H1 (cell line): ENCODE results near the gene USP36. TPM values are rescaled to one million over a fixed set of nuclear protein-coding genes. Genes with fewer than 3 reads are reported as not detected.

Source experiments
- CHD7 ChIP-seq: fragments of 300-600 bp; sonication (generic); IDR thresholded peaks from 2 replicates; pipeline ENCODE4 v1.7.1; 2012; ENCODE audit warnings: low read length, moderate library complexity, mild to moderate bottlenecking, inconsistent platforms; ENCODE audit not compliant: insufficient replicate concordance
- KDM5A ChIP-seq: fragments of 200-600 bp; IDR thresholded peaks from 2 replicates; pipeline ENCODE4 v1.7.1; 2012; ENCODE audit warnings: mild to moderate bottlenecking, low read length, inconsistent platforms, mixed read lengths
- POU5F1 ChIP-seq: IDR thresholded peaks from 2 replicates; pipeline ENCODE4 v1.6.1; 2011; ENCODE audit warnings: low read depth, mild to moderate bottlenecking, low read length, moderate library complexity
- polyA plus RNA-seq, 7 experiments: library from polyadenylated mRNA; depleted of rRNA in 3 of 7; stranded (reverse) in 5 of 7; unstranded in 2 of 7; fragments of >200 nt in 5 of 7; fragments of 200-250 nt in 2 of 7; gene quantifications; 1 replicate in 5 of 7; 2 replicates in 1 of 7; 4 replicates in 1 of 7; pipeline versions ENCODE4 v1.2.1 to v1.2.3, GENCODE V29; 2011 to 2013; ENCODE audit warnings: missing spikeins in 2 of 7, mixed read lengths in 2 of 7
- total RNA-seq: library from RNA; stranded (reverse); fragmentation: NEBNext Ultra II Directional; extraction: Animal tissue kit (Norgen Biotek cat#: 25700); gene quantifications from 2 replicates; pipeline ENCODE4 v1.2.1, GENCODE V29; 2021

Gene USP36
- total and polyA plus RNA-seq, 2 of the 8 experiments (the other 6 are each of a cell fraction or from before 2014, with no cell fraction given) = 40.7 to 67.7 TPM

GRCh38 chr17:78808163-78808562 is 32.5 kb downstream of the USP36 start (continued):
- no peak for TF ChIP-seq CHD7
- no peak for TF ChIP-seq POU5F1
- TF ChIP-seq KDM5A = no peak
